Stomach smooth muscle (tissue), 2 donors: ENCODE results near the gene MRLN.
"Not testable (repeated sequence)": the region's sequence is repeated elsewhere in the genome, so short reads cannot be mapped to it uniquely, and the experiment has no call there.

Experiments used
- H3K27ac ChIP-seq: one replicate; pipeline ENCODE4 v1.7.0; 2013; ENCODE audit warnings: mild to moderate bottlenecking, low read length, inconsistent platforms
- H3K27me3 ChIP-seq, 2 donors: one replicate each; pipeline ENCODE4 v1.7.0; 2013; ENCODE audit warnings: low read length in 2 of 2; ENCODE audit not compliant: insufficient read depth in 2 of 2, control insufficient read depth in 1 of 2
- H3K36me3 ChIP-seq, 2 donors: one replicate each; pipeline ENCODE4 v1.7.0; 2013; ENCODE audit warnings: low read length in 2 of 2; ENCODE audit not compliant: control insufficient read depth in 2 of 2, insufficient read depth in 2 of 2
- H3K4me1 ChIP-seq: one replicate; pipeline ENCODE4 v1.7.0; 2013; ENCODE audit warnings: low read length; ENCODE audit not compliant: control insufficient read depth, insufficient read depth
- H3K4me3 ChIP-seq, 2 donors: one replicate each; pipeline ENCODE4 v1.7.0; 2013; ENCODE audit warnings: low read length in 2 of 2
- H3K9ac ChIP-seq, 2 donors: one replicate each; pipeline ENCODE4 v1.7.0; 2013; ENCODE audit warnings: low read length in 2 of 2, mild to moderate bottlenecking in 1 of 2
- H3K9me3 ChIP-seq, 2 donors: one replicate each; pipeline ENCODE4 v1.7.0; 2013; ENCODE audit warnings: low read length in 2 of 2; ENCODE audit not compliant: control insufficient read depth in 2 of 2
- donor health status: healthy.
- donor health status: Pancreatic carcinoma.

Gene MRLN

GRCh38 chr10:59748834-59749233, 4.4 kb downstream of the MRLN start:
- no peak overlapping the region for H3K4me3 ChIP-seq
- H3K36me3 ChIP-seq: no peaks in the 10 kb centered on the region
- peaks cover 0 to 3% of the 10 kb centered on the region in 2 donors for H3K27me3 ChIP-seq
- H3K27ac ChIP-seq: no peak overlapping the region
- H3K4me1 ChIP-seq: no peaks in the 10 kb centered on the region
- no peaks in the 10 kb centered on the region for H3K9me3 ChIP-seq
- H3K9ac ChIP-seq: no peak overlapping the region

GRCh38 chr10:59745163-59745650, 8.0 kb downstream of the MRLN start:
- no peaks in the 10 kb centered on the region for H3K4me1 ChIP-seq
- no peaks in the 10 kb centered on the region for H3K36me3 ChIP-seq
- H3K9ac ChIP-seq: no peak overlapping the region
- no peak overlapping the region for H3K27ac ChIP-seq
- H3K9me3 ChIP-seq: no peaks in the 10 kb centered on the region
- H3K4me3 ChIP-seq: no peak overlapping the region
- peaks cover 0 to 3% of the 10 kb centered on the region in 2 donors for H3K27me3 ChIP-seq

- not testable (repeated sequence) for H3K27ac ChIP-seq, H3K36me3 ChIP-seq, H3K9me3 ChIP-seq, H3K4me1 ChIP-seq, H3K9ac ChIP-seq, H3K27me3 ChIP-seq, H3K4me3 ChIP-seq
These were observed 8.5 kb downstream of the MRLN start for GRCh38 chr10:59744762-59745161.

- not testable (repeated sequence) for H3K4me1 ChIP-seq, H3K27ac ChIP-seq, H3K9ac ChIP-seq, H3K9me3 ChIP-seq, H3K27me3 ChIP-seq, H3K36me3 ChIP-seq, H3K4me3 ChIP-seq
These were observed 9.1 kb downstream of the MRLN start for GRCh38 chr10:59744156-59744555.

- H3K36me3 ChIP-seq: no peaks in the 10 kb centered on the region
- H3K4me1 ChIP-seq: no peaks in the 10 kb centered on the region
- no peak overlapping the region for H3K27ac ChIP-seq
- no peak overlapping the region for H3K9ac ChIP-seq
- H3K4me3 ChIP-seq: no peak overlapping the region
- H3K27me3 ChIP-seq: no peaks in the 10 kb centered on the region
- no peaks in the 10 kb centered on the region for H3K9me3 ChIP-seq
These were observed 11.7 kb downstream of the MRLN start for GRCh38 chr10:59741583-59741982.

GRCh38 chr10:59741048-59741447, 12.2 kb downstream of the MRLN start:
- Histone ChIP-seq H3K27me3 (no peaks in the 10 kb centered on the region), H3K9me3 (no peaks in the 10 kb centered on the region), H3K9ac (no peak overlapping the region), H3K36me3 (no peaks in the 10 kb centered on the region), H3K4me3 (no peak overlapping the region), H3K27ac (no peak overlapping the region), H3K4me1 (no peaks in the 10 kb centered on the region)

GRCh38 chr10:59736749-59737148, 16.5 kb downstream of the MRLN start:
- H3K36me3 ChIP-seq: no peaks in the 10 kb centered on the region
- H3K9me3 ChIP-seq: no peaks in the 10 kb centered on the region
- H3K9ac ChIP-seq: no peak overlapping the region
- H3K4me3 ChIP-seq: no peak overlapping the region
- no peaks in the 10 kb centered on the region for H3K27me3 ChIP-seq
- no peak overlapping the region for H3K27ac ChIP-seq
- no peaks in the 10 kb centered on the region for H3K4me1 ChIP-seq

GRCh38 chr10:59735296-59735695, 18.0 kb downstream of the MRLN start:
- H3K27me3 ChIP-seq: no peaks in the 10 kb centered on the region
- H3K4me3 ChIP-seq: no peak overlapping the region
- H3K36me3 ChIP-seq: no peaks in the 10 kb centered on the region
- H3K9ac ChIP-seq: no peak overlapping the region
- no peaks in the 10 kb centered on the region for H3K4me1 ChIP-seq
- H3K9me3 ChIP-seq: no peaks in the 10 kb centered on the region
- no peak overlapping the region for H3K27ac ChIP-seq

- Histone ChIP-seq H3K9ac (no peak overlapping the region), H3K36me3 (no peaks in the 10 kb centered on the region), H3K4me1 (no peaks in the 10 kb centered on the region), H3K9me3 (no peaks in the 10 kb centered on the region), H3K27ac (no peak overlapping the region), H3K27me3 (no peaks in the 10 kb centered on the region), H3K4me3 (no peak overlapping the region)
These were observed 19.2 kb downstream of the MRLN start for GRCh38 chr10:59734014-59734462.

- H3K4me3 ChIP-seq, H3K9me3 ChIP-seq, H3K27ac ChIP-seq, H3K4me1 ChIP-seq, H3K27me3 ChIP-seq, H3K36me3 ChIP-seq, H3K9ac ChIP-seq: not testable (repeated sequence)
These were observed 19.8 kb downstream of the MRLN start for GRCh38 chr10:59733321-59734013.

GRCh38 chr10:59732849-59733248, 20.4 kb downstream of the MRLN start:
- H3K9me3 ChIP-seq, H3K4me1 ChIP-seq, H3K4me3 ChIP-seq, H3K9ac ChIP-seq, H3K27ac ChIP-seq, H3K36me3 ChIP-seq, H3K27me3 ChIP-seq: not testable (repeated sequence)
